Lower lobe of right lung (tissue), 2 donors: ENCODE data around the gene KANSL3. TPM values are rescaled to one million over a fixed set of nuclear protein-coding genes. Genes with fewer than 3 reads are reported as not detected.

ENCODE experiments used
- ATAC-seq, 2 donors: fragments of 200-7000 bp; cut with Tn5 transposase; one replicate each; pipeline ENCODE4 v1.9.1; 2020 to 2022; ENCODE audit warnings: mild to moderate bottlenecking in 2 of 2, moderate library complexity in 2 of 2
- DNase-seq: peaks from one replicate; pipeline ENCODE4 v3.0.0-alpha.2; 2020
- H3K27ac ChIP-seq: fragments of 200-600 bp; one replicate; pipeline ENCODE4 v1.8.0; 2022
- H3K27me3 ChIP-seq: fragments of 200-600 bp; one replicate; pipeline ENCODE4 v1.8.0; 2022; ENCODE audit warnings: low read depth
- H3K36me3 ChIP-seq: fragments of 200-600 bp; one replicate; pipeline ENCODE4 v1.8.0; 2022; ENCODE audit warnings: mild to moderate bottlenecking
- H3K4me1 ChIP-seq: fragments of 200-600 bp; one replicate; pipeline ENCODE4 v1.8.0; 2022
- H3K4me3 ChIP-seq: fragments of 200-600 bp; one replicate; pipeline ENCODE4 v1.8.0; 2022; ENCODE audit warnings: mild to moderate bottlenecking
- H3K9me3 ChIP-seq: fragments of 200-600 bp; one replicate; pipeline ENCODE4 v1.8.0; 2022
- CTCF ChIP-seq: fragments of 200-600 bp; IDR thresholded peaks from one replicate; pipeline ENCODE4 v1.8.0; 2022; ENCODE audit warnings: antibody characterized with exemption, mild to moderate bottlenecking
- intact Hi-C: fragments of 100-400 bp; cut with DNase I; formaldehyde crosslinking; loops from one replicate; pipeline ENCODE4 v1.11.0; 2022
- total RNA-seq: library from RNA; stranded (reverse); fragmentation: NEBNext Ultra II Directional; extraction: Animal tissue kit (Norgen Biotek cat#: 25700); gene quantifications from one replicate; pipeline ENCODE4 v1.2.1, GENCODE V29; 2021
- donor health status: DM: no; HTN: yes; CAD: no; lungs with severe emphysema.

The KANSL3 gene
- total RNA-seq, 1 donor from 2014 or later, result 45.0 TPM

GRCh38 chr2:96601382-96602292 is 36.5 kb downstream of the KANSL3 start:
- intact Hi-C loops, result no loop called here
- H3K27ac ChIP-seq, result no peak overlapping the region
- no peak for DNase-seq
- H3K4me1 ChIP-seq, result peaks cover 5% of the 10 kb centered on the region
- no peaks in the 10 kb centered on the region for H3K9me3 ChIP-seq
- no peak for TF ChIP-seq CTCF
- H3K36me3 ChIP-seq, result peaks cover 100% of the 10 kb centered on the region
- H3K27me3 ChIP-seq, result no peaks in the 10 kb centered on the region
- no peak overlapping the region for H3K4me3 ChIP-seq
- ATAC-seq, result peak in 1 of 2 donors; percentile 17

- H3K36me3 ChIP-seq, result peaks cover 100% of the 10 kb centered on the region
- ATAC-seq (no peak), DNase-seq (no peak)
- no peak for TF ChIP-seq CTCF
- no peak overlapping the region for H3K27ac ChIP-seq
- no peaks in the 10 kb centered on the region for H3K9me3 ChIP-seq
- intact Hi-C loops, result no loop called here
- no peak overlapping the region for H3K4me3 ChIP-seq
- peaks cover 5% of the 10 kb centered on the region for H3K4me1 ChIP-seq
- no peaks in the 10 kb centered on the region for H3K27me3 ChIP-seq
Measured at GRCh38 chr2:96599941-96600340, 38.2 kb downstream of the KANSL3 start.

- no peak for ATAC-seq
- intact Hi-C loops, result no loop called here
- Histone ChIP-seq H3K9me3 (no peaks in the 10 kb centered on the region), H3K4me3 (no peak overlapping the region), H3K27ac (peak overlapping the region; percentile 21), H3K27me3 (no peaks in the 10 kb centered on the region), H3K36me3 (peaks cover 100% of the 10 kb centered on the region), H3K4me1 (peaks cover 4% of the 10 kb centered on the region)
- no peak for DNase-seq
- no peak for TF ChIP-seq CTCF
Measured at GRCh38 chr2:96596596-96596995, 41.5 kb downstream of the KANSL3 start.

- H3K36me3 ChIP-seq, result peaks cover 83% of the 10 kb centered on the region
- intact Hi-C loops, result no loop called here
- no peak for ATAC-seq
- no peaks in the 10 kb centered on the region for H3K9me3 ChIP-seq
- DNase-seq, result no peak
- peaks cover 4% of the 10 kb centered on the region for H3K4me1 ChIP-seq
- no peaks in the 10 kb centered on the region for H3K27me3 ChIP-seq
- no peak overlapping the region for H3K27ac ChIP-seq
- H3K4me3 ChIP-seq, result no peak overlapping the region
- TF ChIP-seq CTCF, result no peak
Measured at GRCh38 chr2:96594691-96595152, 43.4 kb downstream of the KANSL3 start.

- H3K27ac ChIP-seq, result no peak overlapping the region
- H3K9me3 ChIP-seq, result no peaks in the 10 kb centered on the region
- intact Hi-C loops, result no loop called here
- no peaks in the 10 kb centered on the region for H3K27me3 ChIP-seq
- TF ChIP-seq CTCF, result no peak
- H3K4me1 ChIP-seq, result peaks cover 4% of the 10 kb centered on the region
- ATAC-seq (no peak), DNase-seq (no peak)
- no peak overlapping the region for H3K4me3 ChIP-seq
- H3K36me3 ChIP-seq, result peaks cover 79% of the 10 kb centered on the region
Measured at GRCh38 chr2:96594282-96594681, 43.8 kb downstream of the KANSL3 start.
